GF-D8 (cell line): ENCODE data around the gene EYA4.

ENCODE experiments used
- DNase-seq: peaks from one replicate; lab custom pipeline; 2025; lab: John Stamatoyannopoulos, UW

EYA4 gene

GRCh38 chr6:133289733-133290306, 48.7 kb downstream of the EYA4 start:
- no peak for DNase-seq

- no peak for DNase-seq
Observed at GRCh38 chr6:133290930-133291329, 49.8 kb downstream of the EYA4 start.

GRCh38 chr6:133291671-133292070, 50.5 kb downstream of the EYA4 start:
- no peak for DNase-seq

- DNase-seq: no peak
Observed at GRCh38 chr6:133297657-133298056, 56.5 kb downstream of the EYA4 start.

- no peak for DNase-seq
Observed at GRCh38 chr6:133298335-133298734, 57.2 kb downstream of the EYA4 start.

- no peak for DNase-seq
Observed at GRCh38 chr6:133298801-133299200, 57.6 kb downstream of the EYA4 start.

GRCh38 chr6:133300896-133301295, 59.7 kb downstream of the EYA4 start:
- DNase-seq: no peak

- DNase-seq: no peak
Observed at GRCh38 chr6:133301835-133302234, 60.7 kb downstream of the EYA4 start.

GRCh38 chr6:133306931-133307330, 65.8 kb downstream of the EYA4 start:
- no peak for DNase-seq

GRCh38 chr6:133309579-133309978, 68.4 kb downstream of the EYA4 start:
- DNase-seq: no peak

GRCh38 chr6:133312006-133312405, 70.8 kb downstream of the EYA4 start:
- no peak for DNase-seq

- DNase-seq: no peak
Observed at GRCh38 chr6:133313068-133313467, 71.9 kb downstream of the EYA4 start.

GRCh38 chr6:133314947-133315346, 73.8 kb downstream of the EYA4 start:
- no peak for DNase-seq

- DNase-seq: no peak
Observed at GRCh38 chr6:133315811-133316210, 74.7 kb downstream of the EYA4 start.

GRCh38 chr6:133317704-133318103, 76.5 kb downstream of the EYA4 start:
- DNase-seq: no peak

- DNase-seq: no peak
Observed at GRCh38 chr6:133326584-133326983, 85.4 kb downstream of the EYA4 start.

GRCh38 chr6:133333852-133334251, 92.7 kb downstream of the EYA4 start:
- no peak for DNase-seq

GRCh38 chr6:133337308-133337707, 96.2 kb downstream of the EYA4 start:
- DNase-seq: no peak

- no peak for DNase-seq
Observed at GRCh38 chr6:133339543-133340384, 98.6 kb downstream of the EYA4 start.

- DNase-seq: no peak
Observed at GRCh38 chr6:133340557-133340956, 99.4 kb downstream of the EYA4 start.

GRCh38 chr6:133341607-133342158, 100.5 kb downstream of the EYA4 start:
- no peak for DNase-seq

GRCh38 chr6:133343220-133343619, 102.1 kb downstream of the EYA4 start:
- DNase-seq: no peak

- DNase-seq: no peak
Observed at GRCh38 chr6:133348846-133349245, 107.7 kb downstream of the EYA4 start.
